SU-DHL-6 (cell line): ENCODE results near the gene PRKAR2A.

Source experiments
- CTCF ChIP-seq: fragments of 200-600 bp; sonication (generic); IDR thresholded peaks from one replicate; pipeline ENCODE4 v1.5.1; 2017; ENCODE audit warnings: antibody characterized with exemption, mild to moderate bottlenecking, low read length, moderate library complexity; ENCODE audit not compliant: insufficient read depth, poor library complexity, severe bottlenecking
- EZH2phosphoT487 ChIP-seq: fragments of 200-600 bp; sonication (generic), shearing (Covaris generic); conservative IDR thresholded peaks from 2 replicates; pipeline ENCODE4 v1.6.1; 2018; ENCODE audit warnings: mild to moderate bottlenecking, antibody characterized with exemption, low read length, moderate library complexity, mixed read lengths

DNA sequence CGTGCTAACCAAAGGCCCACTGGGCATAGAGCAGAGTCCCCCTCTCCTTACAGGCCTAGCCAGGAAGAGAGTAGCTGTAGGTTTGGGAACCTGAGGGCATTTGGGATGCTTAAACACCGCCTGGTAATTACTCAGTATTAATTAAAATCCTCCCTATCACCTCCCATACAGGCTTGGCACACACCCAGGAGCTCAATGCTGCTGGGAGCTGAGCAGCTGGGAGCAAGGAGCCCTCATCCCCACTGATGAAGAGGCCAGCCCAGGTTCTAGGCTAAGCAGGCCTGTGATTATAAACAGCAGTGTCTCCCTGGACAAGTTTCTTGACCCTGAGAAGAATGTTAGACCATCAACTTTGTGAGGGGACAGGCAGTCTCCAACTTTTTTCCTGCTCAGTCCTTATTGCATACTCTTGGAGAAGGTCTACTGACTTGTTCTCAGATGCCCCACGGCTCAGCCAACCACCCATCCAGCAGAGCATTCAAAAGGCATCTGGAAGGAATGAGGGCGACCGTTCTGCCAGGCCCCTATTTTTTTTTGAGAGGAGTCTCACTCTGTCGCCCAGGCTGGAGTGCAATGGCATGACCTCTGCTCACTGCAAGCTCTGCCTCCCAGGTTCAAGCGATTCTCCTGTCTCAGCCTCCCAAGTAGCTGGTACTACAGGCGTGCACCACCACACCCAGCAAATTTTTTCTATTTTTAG is 1.3 kb upstream of the PRKAR2A start:
- TF ChIP-seq CTCF (no peak), EZH2phosphoT487 (no peak)
